GM20431 (cell line): ENCODE measurements around the gene GPAT3.
"Not testable (repeated sequence)": the region's sequence is repeated elsewhere in the genome, so short reads cannot be mapped to it uniquely, and the experiment has no call there.

ENCODE experiments used
- in situ Hi-C: fragments of 300-500 bp; cut with MseI, MboI; formaldehyde crosslinking; loops from one replicate; pipeline ENCODE4 v1.15.0; 2020; ENCODE audit warnings: low sequenced_read_pairs; ENCODE audit not compliant: unreplicated experiment

The GPAT3 gene

DNA sequence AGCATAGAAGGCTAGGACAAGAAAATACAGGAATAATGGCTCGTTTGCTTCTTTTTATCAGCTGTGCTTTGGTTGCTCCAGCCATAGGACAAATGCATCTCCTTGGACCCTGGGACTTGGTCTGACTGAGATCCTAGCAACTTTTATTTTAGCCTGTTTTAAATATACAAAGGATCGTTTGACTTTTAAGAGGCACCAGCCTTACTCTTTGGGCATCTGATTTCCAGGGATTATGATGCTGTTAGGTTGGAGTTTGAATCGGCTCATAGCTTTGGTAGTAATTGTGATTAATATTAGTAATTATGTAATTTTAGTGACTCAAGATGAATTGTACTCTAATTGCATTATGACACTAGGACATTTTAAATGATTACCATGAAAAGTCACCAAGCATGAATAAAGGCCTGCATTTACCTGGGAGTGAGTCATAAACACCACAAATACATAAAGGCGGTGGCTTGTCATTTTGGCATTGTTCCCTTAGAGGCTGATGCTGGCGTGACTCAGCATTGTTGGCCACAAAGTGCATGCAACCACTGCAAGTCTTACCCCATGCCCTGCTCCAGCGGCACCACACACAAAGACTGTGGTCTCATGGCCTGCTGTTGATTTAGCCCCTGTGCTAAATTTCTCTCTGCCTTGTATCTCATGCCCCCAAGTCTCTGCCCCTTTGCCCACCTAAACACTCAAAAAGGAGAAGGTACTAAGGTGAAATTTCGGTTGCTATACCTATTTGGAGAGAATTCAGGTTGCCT, 12.4 kb downstream of the GPAT3 start:
- in situ Hi-C loops: no loop called here

- in situ Hi-C loops: no loop called here
Observed at GRCh38 chr4:83552083-83552482, 16.2 kb downstream of the GPAT3 start.

DNA sequence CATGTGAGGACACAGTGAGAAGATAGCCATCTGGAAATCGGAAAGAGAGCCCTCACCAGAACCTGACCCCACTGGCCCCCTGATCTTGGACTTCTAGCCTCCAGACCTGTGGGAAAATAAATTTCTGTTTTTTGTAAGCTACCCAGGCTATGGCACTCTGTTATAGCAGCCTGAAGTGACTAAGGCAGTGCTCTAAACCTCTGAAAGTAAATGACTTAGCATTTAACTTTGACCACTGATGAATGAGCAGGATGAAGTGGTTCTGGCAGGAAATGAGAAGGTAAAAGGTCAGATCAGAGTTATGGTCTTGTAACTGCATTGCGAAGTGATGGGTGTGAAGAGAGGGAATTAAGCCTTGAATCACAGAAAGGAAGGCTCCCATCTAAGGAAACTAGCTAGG, 17.0 kb downstream of the GPAT3 start:
- in situ Hi-C loops: no loop called here

DNA sequence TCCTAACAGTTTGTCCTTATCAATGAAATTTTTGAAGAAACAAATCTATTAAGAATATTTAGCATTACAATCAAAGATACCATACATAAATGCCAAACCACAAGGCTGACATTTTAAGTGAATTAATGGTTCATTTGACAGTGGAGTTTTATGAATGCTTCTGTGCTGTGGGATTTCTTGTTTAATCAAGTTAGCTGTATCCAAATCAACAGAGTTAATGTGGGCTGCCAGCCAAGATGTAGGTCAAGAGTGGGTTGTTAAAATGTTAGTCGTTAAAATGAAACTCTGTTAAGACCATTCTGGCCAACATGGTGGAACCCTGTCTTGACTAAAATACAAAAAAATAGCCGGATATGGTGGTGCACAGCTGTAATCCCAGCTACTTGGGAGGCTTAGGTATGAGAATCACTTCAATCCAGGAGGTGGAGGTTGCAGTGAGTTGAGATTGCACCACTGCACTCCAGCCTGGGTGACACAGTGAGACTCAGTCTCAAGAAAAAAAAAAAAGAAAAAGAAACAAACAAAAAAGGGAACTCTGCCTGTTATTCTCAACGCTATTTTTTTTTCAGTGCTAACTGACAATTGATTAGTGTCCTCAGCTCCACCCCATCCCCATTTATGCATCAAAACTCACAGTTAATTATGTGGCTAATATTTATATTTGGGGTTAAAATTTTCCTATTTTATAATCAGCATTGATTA, 20.2 kb downstream of the GPAT3 start:
- in situ Hi-C loops: no loop called here

- in situ Hi-C loops: no loop called here
Observed at GRCh38 chr4:83556816-83557215, 20.9 kb downstream of the GPAT3 start.

DNA sequence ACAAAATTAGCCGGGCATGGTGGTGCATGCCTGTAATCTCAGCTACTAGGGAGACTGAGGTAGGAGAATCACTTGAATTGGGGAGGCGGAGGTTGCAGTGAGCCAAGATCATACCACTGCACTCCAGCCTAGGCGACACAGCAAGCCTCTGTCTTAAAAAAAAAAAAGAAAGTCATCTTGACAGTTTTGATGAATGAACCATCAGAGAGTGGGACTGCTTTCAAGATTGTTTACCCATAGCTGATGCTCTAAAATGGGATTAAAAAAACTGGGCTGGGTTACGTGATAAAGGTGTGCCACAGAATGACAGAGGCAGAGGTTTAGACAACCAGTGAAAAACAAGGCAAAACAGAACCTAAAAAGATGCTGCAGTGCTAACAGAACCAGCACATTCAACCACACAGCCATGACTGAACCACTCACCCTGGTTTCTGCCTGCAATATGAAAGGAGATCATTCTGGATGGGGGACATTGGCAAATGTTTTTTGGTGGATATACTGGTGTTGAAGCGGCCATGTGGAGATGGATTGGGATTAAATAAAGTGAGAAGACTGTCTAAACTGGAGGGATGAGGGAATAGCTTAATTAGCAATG, 22.2 kb downstream of the GPAT3 start:
- in situ Hi-C loops: no loop called here

- in situ Hi-C loops: no loop called here
Observed at GRCh38 chr4:83558680-83559079, 22.8 kb downstream of the GPAT3 start.

DNA sequence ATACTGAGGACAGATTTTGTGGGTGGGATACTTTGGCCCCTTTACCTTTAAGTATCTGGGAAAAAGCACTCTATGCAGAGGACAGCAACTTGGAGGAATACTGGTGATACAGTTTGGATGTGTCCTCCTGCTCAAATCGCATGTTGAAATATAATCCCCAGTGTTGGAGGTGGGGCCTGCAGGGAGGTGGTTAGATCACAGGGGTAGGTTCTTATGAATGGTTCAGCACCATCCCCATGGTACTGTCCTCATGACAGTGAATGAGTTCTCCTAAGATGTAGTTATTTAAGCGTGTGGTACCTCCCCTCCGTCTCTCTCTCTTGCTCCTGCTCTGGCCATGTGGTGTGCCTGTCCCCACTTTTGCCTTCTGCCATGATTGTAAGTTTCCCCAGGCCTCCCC, 24.6 kb downstream of the GPAT3 start:
- in situ Hi-C loops: no loop called here

DNA sequence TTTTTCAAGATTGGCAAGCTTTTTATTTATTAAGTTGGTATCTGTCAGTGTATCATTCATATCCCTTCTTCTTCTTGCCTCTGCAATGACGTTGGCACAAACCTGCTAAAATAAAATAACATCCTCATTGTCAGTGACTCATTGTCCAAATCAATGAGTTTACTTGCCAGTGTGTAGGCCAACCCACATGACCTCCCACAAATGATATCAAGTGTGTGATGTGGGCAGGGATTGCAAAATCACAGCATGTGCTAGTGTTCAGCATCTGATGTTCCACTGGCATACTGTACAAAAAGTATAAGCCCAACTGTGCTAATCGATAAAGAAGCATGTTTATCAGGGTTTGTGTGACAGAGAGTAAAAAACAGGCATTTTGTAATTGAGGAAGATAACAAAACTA, 25.5 kb downstream of the GPAT3 start:
- in situ Hi-C loops: no loop called here

DNA sequence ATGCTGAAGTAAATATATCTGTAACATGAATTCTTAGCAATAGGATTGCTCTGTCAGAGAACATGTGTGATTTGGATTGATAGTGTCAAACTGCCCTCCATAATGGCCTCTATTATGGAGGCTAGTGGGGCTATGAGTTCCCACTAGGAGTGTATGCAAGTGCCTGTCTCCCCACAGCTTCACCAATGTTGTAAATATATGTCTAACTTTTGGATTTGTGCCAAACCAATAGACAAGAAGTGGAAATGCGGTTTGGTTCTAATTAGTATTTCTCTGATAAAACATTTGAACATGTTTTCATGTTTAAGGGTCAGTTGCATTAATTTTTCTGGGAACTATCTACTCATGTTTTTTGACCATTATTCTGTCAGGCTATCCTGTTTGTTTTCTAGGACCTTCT, 28.1 kb downstream of the GPAT3 start:
- in situ Hi-C loops: no loop called here

DNA sequence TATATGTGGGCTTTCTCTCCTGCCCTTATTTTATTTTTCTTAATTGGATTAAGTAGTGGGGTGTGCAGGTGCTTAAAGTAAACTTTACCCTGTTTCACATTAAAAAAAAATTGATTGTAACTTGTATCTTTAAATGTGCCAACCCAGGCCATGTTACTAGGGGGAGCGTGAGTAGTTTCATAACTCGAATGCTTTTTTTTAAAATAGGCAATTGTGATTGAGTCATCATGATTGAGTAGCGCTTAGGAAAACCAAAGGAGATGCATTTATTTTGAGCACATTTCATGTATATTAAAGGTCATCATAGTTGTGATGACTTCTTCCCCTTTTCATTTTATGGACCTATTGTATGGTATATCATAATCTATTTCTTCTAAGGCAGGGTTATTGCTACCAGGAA, 32.2 kb downstream of the GPAT3 start:
- in situ Hi-C loops: no loop called here

- in situ Hi-C loops: no loop called here
Observed at GRCh38 chr4:83569429-83569828, 33.5 kb downstream of the GPAT3 start.

- in situ Hi-C loops: no loop called here
Observed at GRCh38 chr4:83569987-83570386, 34.1 kb downstream of the GPAT3 start.

- in situ Hi-C loops: no loop called here
Observed at GRCh38 chr4:83572848-83573247, 36.9 kb downstream of the GPAT3 start.

DNA sequence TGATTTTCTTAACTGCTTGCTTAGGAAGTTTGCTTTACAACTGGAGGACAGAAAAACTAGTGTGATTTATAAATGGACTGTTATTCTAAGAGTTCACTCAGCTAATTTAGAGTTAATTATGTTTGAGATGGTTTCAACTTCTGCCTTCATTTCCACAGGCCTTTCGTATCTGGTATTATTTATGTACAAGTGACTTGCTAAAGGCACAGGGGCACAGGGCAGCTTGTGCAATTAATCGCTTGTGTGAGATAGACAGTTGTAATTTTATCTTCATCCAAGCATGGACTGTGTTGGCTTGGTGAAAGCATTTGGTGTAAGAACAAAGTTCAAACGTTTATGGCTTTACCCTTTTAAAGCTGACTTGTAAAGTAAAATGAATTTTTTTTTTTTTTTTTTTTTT, 38.3 kb downstream of the GPAT3 start:
- in situ Hi-C loops: no loop called here

- in situ Hi-C loops: not testable (repeated sequence)
Observed at GRCh38 chr4:83576237-83576636, 40.3 kb downstream of the GPAT3 start.

GRCh38 chr4:83581411-83582288, 45.7 kb downstream of the GPAT3 start:
- in situ Hi-C loops: no loop called here

- in situ Hi-C loops: no loop called here
Observed at GRCh38 chr4:83582289-83582785, 46.4 kb downstream of the GPAT3 start.

- in situ Hi-C loops: no loop called here
Observed at GRCh38 chr4:83585982-83586508, 50.1 kb downstream of the GPAT3 start.

DNA sequence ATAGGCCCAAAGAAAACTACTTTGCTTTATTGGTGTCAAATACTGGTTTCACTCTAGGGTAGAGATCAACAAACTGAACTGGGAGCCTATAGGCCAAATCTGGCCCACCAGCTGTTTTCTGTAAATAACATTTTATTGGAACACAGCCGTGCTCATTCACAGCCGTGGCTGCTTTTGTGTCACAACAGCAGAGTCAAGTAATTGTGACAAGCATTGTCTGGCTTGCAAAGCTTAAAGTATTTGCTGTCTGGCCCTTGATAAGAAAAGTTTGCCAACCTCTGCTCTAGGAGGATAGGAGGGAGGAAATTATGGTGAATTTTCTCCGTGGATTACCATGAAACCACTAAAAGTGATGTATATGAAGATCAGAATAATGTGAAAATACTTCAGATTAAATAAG, 53.4 kb downstream of the GPAT3 start:
- in situ Hi-C loops: no loop called here
